Liver (tissue), 9 donors: ENCODE results near the gene ABCB4. TPM values are rescaled to one million over a fixed set of nuclear protein-coding genes. Genes with fewer than 3 reads are reported as not detected.

Source experiments
- DNase-seq: peaks from one replicate; pipeline ENCODE4 v3.0.0-alpha.2; 2017; ENCODE audit warnings: low spot score
- H3K27ac ChIP-seq, 2 donors: one replicate each; pipeline ENCODE4 v1.7.0; 2013; ENCODE audit warnings: inconsistent platforms in 2 of 2, low read length in 2 of 2, control low read depth in 1 of 2, low read depth in 1 of 2, mild to moderate bottlenecking in 1 of 2
- H3K27me3 ChIP-seq, 4 donors: one replicate each; pipeline versions ENCODE4 v1.6.1 to v1.7.0; 2013; ENCODE audit warnings: low read length in 3 of 4, inconsistent platforms in 1 of 4, mild to moderate bottlenecking in 1 of 4, moderate library complexity in 1 of 4; ENCODE audit not compliant: control insufficient read depth in 4 of 4, insufficient read depth in 4 of 4
- H3K36me3 ChIP-seq, 4 donors: one replicate each; pipeline versions ENCODE4 v1.6.1 to v1.7.0; 2013; ENCODE audit warnings: low read length in 3 of 4, mild to moderate bottlenecking in 3 of 4, low read depth in 1 of 4, moderate library complexity in 1 of 4; ENCODE audit not compliant: control insufficient read depth in 4 of 4, insufficient read depth in 3 of 4
- H3K4me1 ChIP-seq, 4 donors: one replicate each; pipeline versions ENCODE4 v1.6.1 to v1.7.0; 2013; ENCODE audit warnings: low read length in 3 of 4, mild to moderate bottlenecking in 3 of 4, moderate library complexity in 1 of 4; ENCODE audit not compliant: control insufficient read depth in 4 of 4, insufficient read depth in 4 of 4
- H3K4me3 ChIP-seq, 3 donors: one replicate each; pipeline versions ENCODE4 v1.6.1 to v1.7.0; 2013; ENCODE audit warnings: low read length in 3 of 3, control low read depth in 1 of 3, low read depth in 1 of 3, mild to moderate bottlenecking in 1 of 3
- H3K9ac ChIP-seq, 2 donors: one replicate each; pipeline ENCODE4 v1.7.0; 2013; ENCODE audit warnings: low read length in 2 of 2, mild to moderate bottlenecking in 2 of 2, moderate library complexity in 2 of 2, control low read depth in 1 of 2, low read depth in 1 of 2
- H3K9me3 ChIP-seq, 4 donors: one replicate each; pipeline versions ENCODE4 v1.6.1 to v1.7.0; 2013; ENCODE audit warnings: low read length in 3 of 4; ENCODE audit not compliant: control insufficient read depth in 4 of 4
- EGR1 ChIP-seq, 2 donors: IDR thresholded peaks; 2 replicates each; pipeline ENCODE4 v1.6.1; 2016 to 2018; ENCODE audit warnings: antibody characterized with exemption in 2 of 2, low read depth in 2 of 2
- FOXA1 ChIP-seq: IDR thresholded peaks from 2 replicates; pipeline ENCODE4 v1.6.1; 2016; ENCODE audit warnings: antibody characterized with exemption
- FOXA2 ChIP-seq: IDR thresholded peaks from 2 replicates; pipeline ENCODE4 v1.6.1; 2016; ENCODE audit warnings: antibody characterized with exemption
- GABPA ChIP-seq, 2 donors: IDR thresholded peaks in 1 of 2; conservative IDR thresholded peaks in 1 of 2; 2 replicates each; pipeline ENCODE4 v1.6.1; 2016; ENCODE audit warnings: antibody characterized with exemption in 2 of 2, mild to moderate bottlenecking in 1 of 2, moderate library complexity in 1 of 2
- HNF4A ChIP-seq, 2 donors: conservative IDR thresholded peaks; 2 replicates each; pipeline ENCODE4 v1.6.1; 2016; ENCODE audit warnings: antibody characterized with exemption in 2 of 2, mild to moderate bottlenecking in 2 of 2
- HNF4G ChIP-seq: IDR thresholded peaks from 2 replicates; pipeline ENCODE4 v1.6.1; 2016; ENCODE audit warnings: antibody characterized with exemption
- JUND ChIP-seq, 2 donors: IDR thresholded peaks; 2 replicates each; pipeline ENCODE4 v1.6.1; 2016; ENCODE audit warnings: antibody characterized with exemption in 2 of 2
- RAD21 ChIP-seq, 2 donors: IDR thresholded peaks; 2 replicates each; pipeline ENCODE4 v1.6.1; 2016; ENCODE audit warnings: antibody characterized with exemption in 2 of 2, mild to moderate bottlenecking in 2 of 2
- SP1 ChIP-seq: IDR thresholded peaks from 2 replicates; pipeline ENCODE4 v1.6.1; 2018; ENCODE audit warnings: antibody characterized with exemption, mild to moderate bottlenecking
- TAF1 ChIP-seq: conservative IDR thresholded peaks from 2 replicates; pipeline ENCODE4 v1.6.1; 2016; ENCODE audit warnings: antibody characterized with exemption, mild to moderate bottlenecking
- YY1 ChIP-seq: IDR thresholded peaks from 2 replicates; pipeline ENCODE4 v1.6.1; 2016; ENCODE audit warnings: antibody characterized with exemption, mild to moderate bottlenecking
- ZBTB33 ChIP-seq: IDR thresholded peaks from 2 replicates; pipeline ENCODE4 v1.6.1; 2016; ENCODE audit warnings: antibody characterized with exemption
- WGBS: extraction: QIAGEN DNeasy Blood & Tissue Kit; methylation state at CpG from one replicate; pipeline ENCODE4 v1.1.7; 2013; 5-methylcytosine and 5-hydroxymethylcytosine counted together
- polyA plus RNA-seq, 2 donors: library from polyadenylated mRNA; stranded (reverse) in 1 of 2; unstranded in 1 of 2; fragments of 200-250 nt in 1 of 2; fragments of >200 nt in 1 of 2; fragmentation: Nextera tagmentation in 1 of 2; extraction: Ambion mirVana in 1 of 2; gene quantifications; one replicate each; pipeline versions ENCODE4 v1.2.1 to v1.2.3, GENCODE V29; 2013 to 2015
- total RNA-seq, 2 donors: library from RNA; depleted of rRNA; stranded (reverse); fragments of >200 nt; gene quantifications; one replicate each; pipeline ENCODE4 v1.2.3, GENCODE V29; 2014
- TF ChIP-seq, protein P1 (sequence below): IDR thresholded peaks from 2 replicates; pipeline ENCODE4 v1.6.1; 2016; ENCODE audit warnings: antibody characterized with exemption, mild to moderate bottlenecking
- TF ChIP-seq, protein P2 (sequence below): fragments of 150-350 bp; IDR thresholded peaks from 2 replicates; pipeline ENCODE4 v1.5.1; 2017; ENCODE audit warnings: improper control_type of control experiment, low read depth, low read length; ENCODE audit not compliant: missing input control
- TF ChIP-seq, protein P3 (sequence below): IDR thresholded peaks from 2 replicates; pipeline ENCODE4 v1.6.1; 2016; ENCODE audit warnings: antibody characterized with exemption
- TF ChIP-seq, protein P4 (sequence below): IDR thresholded peaks from 2 replicates; pipeline ENCODE4 v1.6.1; 2016; ENCODE audit warnings: antibody characterized with exemption
- donor health status: healthy.
- donor health status: healthy.
- donor health status: healthy.
- donor health status: healthy.
- donor health status: healthy.

ABCB4 gene
- total and polyA plus RNA-seq, 4 donors: 6.7 to 409 (median 77.6) TPM

DNA sequence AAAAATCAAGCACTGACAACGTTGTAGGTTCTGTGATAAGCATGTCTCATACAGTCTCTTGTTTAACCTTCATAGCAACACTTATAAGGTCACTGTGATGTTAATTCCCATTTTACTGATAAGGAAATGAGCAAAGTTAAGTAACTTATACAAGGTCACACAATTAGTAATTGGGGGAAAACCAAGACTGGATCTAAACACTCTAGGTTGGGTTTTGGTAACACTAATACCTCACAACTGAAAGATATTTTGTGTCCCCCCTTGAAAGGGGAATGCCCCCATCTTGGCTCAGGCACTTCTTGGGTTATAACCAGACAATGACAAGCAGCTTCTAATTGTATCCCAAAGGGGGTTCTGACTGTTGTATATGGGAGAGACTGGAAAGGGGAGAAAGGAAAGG lies 36.0 kb upstream of the ABCB4 start:
- Histone ChIP-seq H3K9me3 (no peaks in the 10 kb centered on the region), H3K36me3 (peaks cover 4 to 47% (median 23%) of the 10 kb centered on the region in 4 donors), H3K4me3 (no peak overlapping the region), H3K4me1 (peaks cover 0 to 2% (median 0%) of the 10 kb centered on the region in 4 donors), H3K9ac (no peak overlapping the region), H3K27ac (no peak overlapping the region), H3K27me3 (no peaks in the 10 kb centered on the region)
- DNase-seq: no peak
- 37% methylated on average over 1 of the region's 1 CpG for WGBS
- TF ChIP-seq HNF4G (no peak), EGR1 (IDR thresholded peaks at IDR 0.05; ENCODE audit: low read depth in 2 of 2) (no peak), JUND (IDR thresholded peaks at IDR 0.05) (no peak), YY1 (no peak), HNF4A (conservative IDR thresholded peaks at IDR 0.05) (no peak), GABPA (IDR thresholded peaks at IDR 0.05 in 1 of 2, conservative IDR thresholded peaks at IDR 0.05 in 1 of 2) (no peak)
- TF ChIP-seq, protein P1, sequence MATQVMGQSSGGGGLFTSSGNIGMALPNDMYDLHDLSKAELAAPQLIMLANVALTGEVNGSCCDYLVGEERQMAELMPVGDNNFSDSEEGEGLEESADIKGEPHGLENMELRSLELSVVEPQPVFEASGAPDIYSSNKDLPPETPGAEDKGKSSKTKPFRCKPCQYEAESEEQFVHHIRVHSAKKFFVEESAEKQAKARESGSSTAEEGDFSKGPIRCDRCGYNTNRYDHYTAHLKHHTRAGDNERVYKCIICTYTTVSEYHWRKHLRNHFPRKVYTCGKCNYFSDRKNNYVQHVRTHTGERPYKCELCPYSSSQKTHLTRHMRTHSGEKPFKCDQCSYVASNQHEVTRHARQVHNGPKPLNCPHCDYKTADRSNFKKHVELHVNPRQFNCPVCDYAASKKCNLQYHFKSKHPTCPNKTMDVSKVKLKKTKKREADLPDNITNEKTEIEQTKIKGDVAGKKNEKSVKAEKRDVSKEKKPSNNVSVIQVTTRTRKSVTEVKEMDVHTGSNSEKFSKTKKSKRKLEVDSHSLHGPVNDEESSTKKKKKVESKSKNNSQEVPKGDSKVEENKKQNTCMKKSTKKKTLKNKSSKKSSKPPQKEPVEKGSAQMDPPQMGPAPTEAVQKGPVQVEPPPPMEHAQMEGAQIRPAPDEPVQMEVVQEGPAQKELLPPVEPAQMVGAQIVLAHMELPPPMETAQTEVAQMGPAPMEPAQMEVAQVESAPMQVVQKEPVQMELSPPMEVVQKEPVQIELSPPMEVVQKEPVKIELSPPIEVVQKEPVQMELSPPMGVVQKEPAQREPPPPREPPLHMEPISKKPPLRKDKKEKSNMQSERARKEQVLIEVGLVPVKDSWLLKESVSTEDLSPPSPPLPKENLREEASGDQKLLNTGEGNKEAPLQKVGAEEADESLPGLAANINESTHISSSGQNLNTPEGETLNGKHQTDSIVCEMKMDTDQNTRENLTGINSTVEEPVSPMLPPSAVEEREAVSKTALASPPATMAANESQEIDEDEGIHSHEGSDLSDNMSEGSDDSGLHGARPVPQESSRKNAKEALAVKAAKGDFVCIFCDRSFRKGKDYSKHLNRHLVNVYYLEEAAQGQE: no peak
- TF ChIP-seq, protein P2, sequence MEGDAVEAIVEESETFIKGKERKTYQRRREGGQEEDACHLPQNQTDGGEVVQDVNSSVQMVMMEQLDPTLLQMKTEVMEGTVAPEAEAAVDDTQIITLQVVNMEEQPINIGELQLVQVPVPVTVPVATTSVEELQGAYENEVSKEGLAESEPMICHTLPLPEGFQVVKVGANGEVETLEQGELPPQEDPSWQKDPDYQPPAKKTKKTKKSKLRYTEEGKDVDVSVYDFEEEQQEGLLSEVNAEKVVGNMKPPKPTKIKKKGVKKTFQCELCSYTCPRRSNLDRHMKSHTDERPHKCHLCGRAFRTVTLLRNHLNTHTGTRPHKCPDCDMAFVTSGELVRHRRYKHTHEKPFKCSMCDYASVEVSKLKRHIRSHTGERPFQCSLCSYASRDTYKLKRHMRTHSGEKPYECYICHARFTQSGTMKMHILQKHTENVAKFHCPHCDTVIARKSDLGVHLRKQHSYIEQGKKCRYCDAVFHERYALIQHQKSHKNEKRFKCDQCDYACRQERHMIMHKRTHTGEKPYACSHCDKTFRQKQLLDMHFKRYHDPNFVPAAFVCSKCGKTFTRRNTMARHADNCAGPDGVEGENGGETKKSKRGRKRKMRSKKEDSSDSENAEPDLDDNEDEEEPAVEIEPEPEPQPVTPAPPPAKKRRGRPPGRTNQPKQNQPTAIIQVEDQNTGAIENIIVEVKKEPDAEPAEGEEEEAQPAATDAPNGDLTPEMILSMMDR: no peak
- TF ChIP-seq, protein P3, sequence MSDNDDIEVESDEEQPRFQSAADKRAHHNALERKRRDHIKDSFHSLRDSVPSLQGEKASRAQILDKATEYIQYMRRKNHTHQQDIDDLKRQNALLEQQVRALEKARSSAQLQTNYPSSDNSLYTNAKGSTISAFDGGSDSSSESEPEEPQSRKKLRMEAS: no peak
- TF ChIP-seq, protein P4, sequence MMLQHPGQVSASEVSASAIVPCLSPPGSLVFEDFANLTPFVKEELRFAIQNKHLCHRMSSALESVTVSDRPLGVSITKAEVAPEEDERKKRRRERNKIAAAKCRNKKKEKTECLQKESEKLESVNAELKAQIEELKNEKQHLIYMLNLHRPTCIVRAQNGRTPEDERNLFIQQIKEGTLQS: no peak

DNA sequence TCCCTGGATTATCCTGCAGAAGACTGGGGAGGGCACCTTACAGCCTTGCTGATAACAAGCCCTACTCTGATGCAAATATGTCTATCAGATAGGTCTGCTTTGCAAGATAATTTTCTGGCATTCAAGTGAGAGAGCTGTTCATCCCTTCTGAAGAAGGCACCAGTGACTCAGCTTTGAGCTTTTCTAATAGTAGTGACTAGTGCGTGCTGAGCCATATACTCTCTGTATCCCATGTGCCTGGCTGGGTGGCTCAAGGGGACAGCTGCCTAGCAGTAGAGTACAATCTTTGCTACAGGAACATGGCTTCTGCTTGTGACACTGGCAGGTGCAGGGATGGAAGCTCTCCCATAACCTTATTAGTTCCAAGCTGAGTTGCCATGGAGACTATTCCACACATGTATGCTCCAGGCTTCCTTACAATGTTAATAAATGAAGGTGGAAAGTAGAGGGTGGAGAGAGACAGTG lies 35.0 kb upstream of the ABCB4 start:
- WGBS: 100% methylated on average over 1 of the region's 1 CpG
- Histone ChIP-seq H3K36me3 (peaks cover 4 to 47% (median 23%) of the 10 kb centered on the region in 4 donors), H3K27ac (no peak overlapping the region), H3K9ac (no peak overlapping the region), H3K9me3 (no peaks in the 10 kb centered on the region), H3K4me3 (no peak overlapping the region), H3K27me3 (no peaks in the 10 kb centered on the region), H3K4me1 (peaks cover 0 to 7% (median 6%) of the 10 kb centered on the region in 4 donors)
- no peak for DNase-seq
- TF ChIP-seq RAD21 (IDR thresholded peaks at IDR 0.05): no peak
- TF ChIP-seq GABPA (IDR thresholded peaks at IDR 0.05 in 1 of 2, conservative IDR thresholded peaks at IDR 0.05 in 1 of 2): no peak
- TF ChIP-seq, protein P3: no peak
- TF ChIP-seq, protein P2: no peak
- no peak for TF ChIP-seq HNF4G
- TF ChIP-seq EGR1 (IDR thresholded peaks at IDR 0.05; ENCODE audit: low read depth in 2 of 2): no peak
- TF ChIP-seq YY1: no peak
- no peak for TF ChIP-seq ZBTB33
- no peak for TF ChIP-seq FOXA2
- no peak for TF ChIP-seq TAF1
- no peak for TF ChIP-seq FOXA1
- no peak for TF ChIP-seq JUND (IDR thresholded peaks at IDR 0.05)
- TF ChIP-seq SP1: no peak
- TF ChIP-seq, protein P4: no peak
